ENCODE measurements around the gene TIMM17A.

Gene TIMM17A

DNA sequence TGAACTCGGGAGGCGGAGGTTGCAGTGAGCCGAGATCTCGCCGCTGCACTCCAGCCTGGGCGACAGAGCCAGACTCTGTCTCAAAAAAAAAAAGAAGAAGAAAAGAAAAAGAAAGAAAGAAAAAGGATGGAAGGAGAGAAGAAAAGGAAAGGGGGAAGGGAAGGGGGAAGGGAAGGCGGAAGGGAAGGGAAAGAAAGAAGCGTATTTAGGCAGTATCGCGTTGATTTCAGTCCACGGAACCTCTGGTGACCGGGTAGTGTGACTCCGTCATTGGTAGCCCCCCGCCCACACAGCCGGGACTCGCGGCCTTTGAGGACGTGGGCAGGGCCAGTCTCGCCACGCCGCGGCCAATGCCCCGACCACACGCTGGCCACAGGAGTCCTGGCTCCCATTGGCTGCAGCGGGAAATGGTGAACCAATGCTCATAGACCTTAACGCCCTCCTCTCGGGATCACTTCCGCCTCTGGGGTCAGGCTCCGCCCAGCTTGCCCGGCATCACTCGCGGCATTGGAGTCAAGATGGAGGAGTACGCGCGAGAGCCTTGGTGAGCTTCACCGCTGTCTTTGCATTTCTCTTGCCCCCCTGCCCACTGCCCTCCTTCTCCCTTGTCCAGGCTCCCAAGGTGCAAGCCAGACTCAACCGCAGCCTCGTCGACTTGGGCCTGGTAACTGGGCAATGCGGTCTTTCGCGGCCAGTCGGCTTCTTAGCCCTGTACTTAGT, at the start of gene TIMM17A:
Gene TIMM17A (plus strand): TSS at position 495 of the 720 bp plus-strand sequence. CDS start 24 bp downstream, at position 519.
- peak; percentile 93 to 95 for DNase-seq (ENCODE audit: low read depth in 2 of 2)

DNA sequence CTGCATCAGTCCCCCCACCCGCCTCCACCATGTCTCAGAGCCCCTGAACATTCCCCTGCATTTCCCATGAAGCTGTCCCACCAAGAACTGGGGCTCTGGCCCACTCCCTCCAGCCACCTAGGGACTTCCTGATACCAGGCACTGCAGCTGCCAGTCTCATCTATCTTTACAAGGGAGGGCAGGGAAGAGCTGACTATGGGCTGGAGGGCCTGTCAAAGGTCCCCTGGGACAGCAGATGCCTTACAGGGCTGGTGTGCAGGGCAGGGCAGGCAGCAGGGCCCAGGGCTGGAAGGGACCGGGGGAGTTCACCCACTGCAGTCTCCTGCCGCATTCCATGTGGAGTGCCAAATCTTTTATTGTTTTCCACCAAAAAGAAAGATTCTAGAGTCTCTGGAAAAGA, 49.0 kb upstream of the TIMM17A start:
- no peak for DNase-seq (ENCODE audit: low read depth in 2 of 2)

DNA sequence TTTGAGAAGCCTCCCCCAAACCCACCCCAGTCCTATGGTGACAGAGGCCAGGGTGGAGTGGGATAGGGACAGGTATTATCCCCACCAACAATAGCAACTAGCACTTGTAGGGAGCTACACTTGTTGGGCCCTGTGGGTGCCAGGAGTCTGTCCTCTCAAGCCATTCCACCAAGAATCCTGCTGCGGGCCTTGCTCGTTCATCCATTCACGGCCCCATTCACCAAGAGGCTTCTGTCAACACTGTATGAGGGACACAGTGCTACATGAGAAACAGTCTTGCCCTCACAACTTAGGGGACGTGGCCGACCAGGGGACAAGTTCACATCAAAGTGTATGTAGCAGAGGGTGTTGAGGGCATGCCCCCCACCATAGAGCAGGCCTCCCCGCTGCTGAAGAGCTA, 47.7 kb upstream of the TIMM17A start:
- no peak for DNase-seq (ENCODE audit: low read depth in 2 of 2)

DNA sequence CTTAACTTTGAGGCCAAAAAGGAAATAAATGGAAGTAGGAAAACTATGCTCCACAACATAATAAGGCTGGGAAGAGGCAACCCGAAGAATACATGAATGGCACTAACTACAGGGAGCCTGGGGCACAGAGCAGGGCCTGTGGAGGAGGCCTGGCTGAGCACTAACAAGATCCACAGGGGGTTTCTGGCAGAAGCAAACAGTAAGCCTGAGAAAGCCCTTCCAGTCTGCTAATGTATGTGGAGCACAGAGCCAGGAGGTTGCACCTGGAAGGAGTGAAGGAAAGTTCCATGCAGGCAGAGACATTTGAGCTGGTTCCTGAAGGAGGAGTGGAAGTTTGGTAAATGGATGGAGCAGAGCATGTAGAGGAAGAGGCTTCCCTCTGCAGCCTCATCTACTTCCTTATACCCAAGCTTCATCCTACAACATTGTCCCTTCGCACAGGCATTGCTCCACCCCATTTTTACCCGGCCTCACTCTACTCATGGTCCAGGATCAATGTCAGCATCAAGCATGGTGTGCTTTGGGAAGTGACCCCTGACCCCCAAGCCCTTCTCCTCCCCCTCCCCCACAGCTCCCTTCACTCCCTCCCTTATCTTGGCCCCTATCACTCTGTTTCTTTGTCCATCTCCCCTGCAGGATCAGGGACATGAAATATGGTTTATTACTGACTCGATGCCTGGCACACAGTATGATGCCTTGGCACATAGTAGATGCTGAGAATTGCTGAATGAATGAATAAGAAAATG, 43.3 kb upstream of the TIMM17A start:
- DNase-seq (ENCODE audit: low read depth in 2 of 2): no peak

DNA sequence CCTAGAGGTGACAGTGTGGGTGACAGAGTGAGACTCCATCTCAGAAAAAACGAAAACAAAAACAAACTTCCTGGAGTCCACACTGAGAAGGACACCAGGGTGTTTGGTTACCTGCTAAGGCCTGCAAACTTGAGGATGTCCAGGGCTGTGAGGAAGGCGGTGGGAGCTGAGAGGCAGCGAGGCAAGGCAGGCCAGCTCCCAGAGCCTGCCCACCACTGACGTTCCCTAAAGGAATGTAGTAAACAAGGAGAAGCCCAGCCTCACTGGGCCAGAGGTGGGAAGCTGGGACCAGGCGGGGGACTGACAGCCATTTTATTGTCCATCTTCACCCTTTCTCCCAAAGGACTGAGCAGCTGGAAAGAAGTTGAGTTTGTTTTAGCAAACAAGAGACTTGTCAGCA, 42.5 kb upstream of the TIMM17A start:
- DNase-seq (ENCODE audit: low read depth in 2 of 2): no peak

DNA sequence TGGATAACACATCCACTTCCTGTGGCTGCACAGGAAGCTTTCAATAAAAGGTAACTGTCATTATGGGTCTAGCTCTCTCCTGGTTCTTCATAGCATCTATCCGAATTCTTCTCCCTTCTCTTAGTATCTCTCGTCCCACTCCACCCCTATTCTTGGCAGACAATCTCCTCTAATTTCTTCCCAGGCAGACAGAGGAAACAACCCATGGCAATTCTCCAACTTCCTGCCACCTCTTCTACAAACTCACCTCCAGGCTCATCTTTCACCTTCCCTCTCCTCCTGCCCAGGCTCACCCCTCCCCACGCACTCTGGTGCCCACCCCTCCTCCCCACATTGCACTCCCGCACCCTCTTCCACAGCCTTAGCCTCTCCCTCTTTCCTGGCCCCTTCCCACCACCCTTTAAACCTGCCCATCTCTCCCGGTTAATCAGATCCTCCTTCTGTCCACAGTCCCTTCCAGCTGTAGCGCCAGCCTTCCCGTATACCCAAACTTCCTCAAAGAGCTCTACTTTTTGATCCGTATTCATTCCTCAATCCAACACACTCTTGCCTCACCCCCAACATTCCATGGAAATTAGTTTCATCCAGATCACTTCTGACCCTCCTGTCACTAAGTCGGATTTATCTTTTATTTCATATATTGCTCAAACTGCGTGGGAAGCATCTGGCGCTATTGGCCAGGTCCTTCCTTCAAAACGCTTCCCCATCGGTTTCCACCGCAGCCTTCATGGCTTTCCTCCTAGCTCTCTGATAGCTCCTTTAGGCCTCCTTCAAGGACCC, 40.7 kb upstream of the TIMM17A start:
- no peak for DNase-seq (ENCODE audit: low read depth in 2 of 2)

DNA sequence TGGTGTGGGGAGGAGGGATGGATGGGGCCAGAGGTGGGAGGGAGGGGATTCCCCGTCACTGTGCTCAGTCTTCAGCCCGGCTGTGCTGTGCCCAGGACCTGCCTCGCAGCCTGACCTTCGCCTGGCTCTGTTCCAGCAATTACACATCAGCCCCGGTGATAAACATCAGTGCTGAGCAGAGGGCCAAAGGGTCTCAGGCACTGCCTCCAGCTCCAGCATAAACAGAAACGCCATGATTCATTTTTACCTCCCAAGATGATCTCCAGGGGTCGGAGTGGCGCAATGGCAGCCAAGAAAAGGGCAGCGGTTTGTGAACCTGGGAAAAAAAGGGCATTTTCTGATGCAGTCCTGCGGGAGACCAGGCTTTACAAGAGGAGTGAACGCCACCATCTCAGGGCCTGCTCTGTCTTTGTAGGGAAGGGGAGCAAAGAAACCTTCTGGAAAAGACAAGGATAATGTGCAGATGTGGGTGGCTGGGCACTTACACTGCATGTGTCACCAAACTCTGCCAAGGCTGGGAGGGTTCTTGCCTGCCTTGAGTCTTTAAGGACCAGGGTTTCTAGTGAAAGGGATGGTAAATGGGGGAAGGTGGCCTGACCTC, 38.6 kb upstream of the TIMM17A start:
- no peak for DNase-seq (ENCODE audit: low read depth in 2 of 2)

DNA sequence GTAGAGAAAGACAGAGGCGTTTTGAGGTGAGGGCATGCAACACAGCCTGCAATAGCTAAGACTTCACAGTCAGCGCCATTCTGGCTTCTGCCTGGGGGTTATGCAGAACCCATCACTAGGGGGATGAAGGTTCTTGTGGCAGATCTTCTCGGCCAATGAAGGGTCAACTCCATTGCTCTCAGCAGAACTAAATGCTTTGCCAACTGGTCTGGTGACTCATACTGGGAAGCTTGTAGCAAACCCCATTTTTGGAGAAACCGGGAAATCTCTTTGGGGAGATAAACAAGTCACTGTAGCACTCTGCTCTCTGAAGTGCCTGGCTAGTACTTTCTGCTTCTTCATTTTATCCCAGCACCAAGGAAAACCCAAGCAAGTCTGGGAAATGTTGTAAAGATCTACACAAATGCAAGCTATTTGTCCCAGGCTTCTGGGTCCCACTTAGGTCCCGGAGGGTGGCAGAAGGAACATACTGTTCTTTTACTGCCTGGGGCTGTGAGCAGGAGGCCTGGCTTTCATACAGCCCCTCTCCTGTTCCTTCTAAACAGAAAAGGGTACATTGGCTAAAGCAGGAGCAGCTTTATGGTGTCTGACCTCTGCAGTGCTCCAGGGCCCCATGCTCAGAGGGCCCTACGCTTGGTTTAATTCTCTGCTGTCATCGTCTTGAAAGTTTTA, 37.8 kb upstream of the TIMM17A start:
- no peak for DNase-seq (ENCODE audit: low read depth in 2 of 2)

DNA sequence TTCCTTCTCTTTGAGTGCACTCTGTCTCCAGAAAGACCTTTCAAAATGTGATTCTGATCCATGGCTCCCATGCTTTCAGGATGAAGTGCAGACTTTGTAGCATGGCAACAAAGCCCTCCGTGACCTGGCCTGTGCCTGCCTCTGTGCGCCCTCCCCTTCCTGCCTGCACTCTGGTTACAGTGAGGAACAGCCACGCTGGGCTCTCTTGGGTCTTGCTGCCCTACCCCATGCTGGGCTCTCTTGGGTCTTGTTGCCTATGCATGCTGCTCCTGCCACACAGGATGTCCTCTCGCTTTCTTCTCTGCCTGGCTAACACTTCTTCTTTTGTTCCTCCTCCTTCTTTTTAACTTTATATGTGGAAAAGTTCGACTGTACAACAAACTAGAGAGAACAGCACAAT, 37.0 kb upstream of the TIMM17A start:
- DNase-seq (ENCODE audit: low read depth in 2 of 2): no peak

DNA sequence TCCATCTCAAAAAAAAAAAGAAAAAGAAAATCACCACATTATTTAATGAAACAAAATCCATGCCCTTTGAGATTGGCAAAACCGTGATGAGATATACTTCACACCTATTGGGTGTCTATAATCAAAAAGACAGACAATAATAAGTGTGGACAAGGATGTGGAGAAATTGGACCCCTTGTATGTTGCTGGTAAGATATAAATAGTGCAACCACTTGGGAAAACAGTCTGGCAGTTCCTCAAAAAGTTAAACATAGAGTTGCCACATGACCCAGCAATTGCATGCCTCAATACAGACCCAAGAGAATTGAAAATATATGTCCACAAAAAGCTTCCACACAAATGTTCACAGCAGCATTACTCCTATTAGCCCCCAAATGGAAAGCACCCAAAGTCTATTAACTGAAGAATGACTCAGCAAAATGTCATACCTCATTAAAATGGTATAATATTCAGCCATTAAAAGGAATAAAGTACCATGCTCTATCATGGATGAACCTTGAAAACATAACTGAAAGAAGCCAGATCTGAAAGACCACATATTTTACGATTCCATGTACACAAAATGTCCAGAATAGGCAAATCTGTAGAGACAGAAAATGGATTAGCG, 33.2 kb upstream of the TIMM17A start:
- no peak for DNase-seq (ENCODE audit: low read depth in 2 of 2)

DNA sequence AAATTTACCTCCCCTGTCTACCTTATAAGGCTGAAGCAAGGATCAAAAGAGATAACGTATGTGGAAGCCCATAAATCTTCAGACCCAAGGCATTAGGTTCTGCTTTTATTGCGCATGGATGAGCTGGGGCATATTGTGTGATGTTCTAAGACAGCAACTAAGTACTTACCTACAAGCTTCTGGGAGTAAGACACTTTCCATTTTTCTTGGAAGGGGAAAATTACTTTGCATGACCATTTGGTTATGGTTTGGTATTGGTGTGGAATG, 30.1 kb upstream of the TIMM17A start:
- DNase-seq (ENCODE audit: low read depth in 2 of 2): no peak

DNA sequence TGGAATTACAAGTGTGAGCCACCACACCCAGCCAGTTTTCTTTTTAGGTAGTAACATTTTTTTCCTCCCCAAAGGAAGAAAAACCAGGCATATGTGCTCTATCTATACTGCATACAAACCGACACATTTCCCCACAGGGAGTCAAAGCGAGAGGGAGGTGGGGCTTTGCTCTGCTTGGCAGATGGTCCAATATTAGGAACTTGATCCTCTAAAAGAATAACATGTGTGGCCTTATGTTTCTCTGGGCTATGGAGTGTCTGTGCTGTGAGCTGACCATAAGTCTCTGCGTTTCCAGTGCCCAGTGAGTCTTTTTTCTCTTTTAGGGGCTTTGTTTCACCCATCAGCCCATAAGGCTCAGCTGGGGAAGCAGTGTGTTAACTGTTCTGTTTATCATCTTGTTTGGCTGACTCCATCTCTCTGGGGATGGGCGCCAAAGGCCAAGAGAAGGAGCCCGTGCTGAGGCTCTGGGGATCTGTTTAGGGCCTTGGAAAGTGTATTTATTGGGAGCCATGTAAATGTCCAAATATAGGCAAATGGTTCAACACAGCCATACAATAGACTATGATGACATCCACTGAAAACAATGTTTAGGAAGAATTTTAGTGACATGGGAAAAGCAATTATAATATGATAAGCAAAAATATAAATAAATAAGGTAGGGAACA, 29.2 kb upstream of the TIMM17A start:
- DNase-seq (ENCODE audit: low read depth in 2 of 2): no peak

DNA sequence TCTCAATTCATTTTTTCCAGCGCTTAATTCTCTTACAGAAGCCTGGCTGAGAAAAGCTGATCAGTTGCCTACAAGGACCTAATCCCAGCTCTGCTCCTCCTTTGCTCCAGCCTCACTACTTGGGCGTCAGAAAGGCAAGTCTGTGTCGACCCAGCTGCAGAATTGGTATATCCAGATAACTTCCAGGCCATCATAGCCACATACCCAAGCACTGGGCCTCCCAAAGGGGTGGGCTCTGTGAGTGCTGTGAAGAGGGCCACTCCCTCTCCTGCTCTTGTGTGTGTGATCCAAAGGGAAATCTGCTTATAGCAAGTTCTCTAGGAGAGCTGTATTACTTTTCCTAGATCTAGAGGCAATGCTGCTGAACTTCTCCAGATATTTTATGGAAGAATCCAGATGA, 27.0 kb upstream of the TIMM17A start:
- no peak for DNase-seq (ENCODE audit: low read depth in 2 of 2)

DNA sequence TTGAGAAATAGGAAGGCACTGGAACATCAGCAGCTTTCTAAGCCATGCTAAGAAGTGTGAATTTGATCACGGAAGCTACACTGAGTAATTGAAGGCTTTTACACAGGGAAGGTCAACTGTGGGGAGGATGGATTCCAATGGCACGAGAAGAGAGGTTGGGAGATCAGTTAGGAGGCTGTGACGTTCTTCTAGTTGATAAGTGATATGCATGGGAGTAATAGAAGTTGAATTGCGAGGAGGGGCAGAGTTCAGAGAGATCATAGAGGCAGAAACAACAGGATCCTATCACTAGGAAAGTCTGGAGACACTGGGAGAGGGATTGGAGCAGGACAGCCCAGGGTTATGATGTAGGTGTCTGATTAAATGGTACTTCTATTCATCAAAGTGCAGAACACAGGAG, 25.2 kb upstream of the TIMM17A start:
- DNase-seq (ENCODE audit: low read depth in 2 of 2): no peak

DNA sequence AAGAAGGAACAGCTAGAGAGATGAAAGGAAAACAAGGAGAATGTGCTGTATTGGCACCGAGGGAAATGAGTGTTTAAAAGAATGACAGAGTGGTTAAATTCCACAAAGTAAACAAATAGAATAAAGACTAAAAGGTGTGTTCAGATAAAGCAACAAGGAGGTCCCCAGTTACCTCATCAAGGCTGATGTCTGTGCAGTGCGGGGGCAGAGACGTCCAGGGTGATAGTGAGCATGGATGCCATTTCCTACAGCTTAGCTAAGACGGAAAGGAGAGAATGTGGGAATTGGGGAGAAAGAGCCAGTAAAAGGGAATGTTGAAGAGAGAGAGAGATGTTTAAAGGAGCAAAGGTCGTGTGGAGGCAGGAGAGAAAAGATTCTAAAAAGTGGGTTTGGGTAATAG, 24.5 kb upstream of the TIMM17A start:
- no peak for DNase-seq (ENCODE audit: low read depth in 2 of 2)

DNA sequence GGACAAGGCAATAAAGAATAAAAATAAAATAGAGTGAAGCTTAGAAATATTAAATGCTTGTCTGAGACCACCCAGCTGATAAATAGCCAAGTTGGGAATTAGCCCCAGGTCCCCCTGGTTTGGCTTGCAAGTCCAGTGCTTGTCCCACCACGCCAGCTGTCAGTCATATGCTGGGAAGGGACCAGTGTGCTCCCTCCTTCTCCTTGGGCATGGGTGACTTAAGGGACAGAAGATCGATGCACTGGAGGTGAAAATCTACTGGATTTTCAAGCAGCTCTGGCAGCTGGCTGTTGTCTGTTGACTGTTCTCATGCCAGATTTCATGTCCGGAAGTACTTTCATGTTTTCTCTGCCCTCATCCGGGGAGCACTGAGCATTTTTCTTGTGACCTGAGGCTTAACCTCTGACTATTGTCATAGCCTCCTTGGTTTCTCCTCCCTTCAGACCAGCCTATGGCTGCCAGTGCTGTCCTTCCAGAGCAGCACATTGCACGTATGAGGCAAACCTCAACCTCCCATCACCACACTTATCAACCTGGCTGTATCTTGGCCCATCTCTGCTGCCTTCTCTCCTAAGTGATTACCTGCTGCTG, 21.4 kb upstream of the TIMM17A start:
- no peak for DNase-seq (ENCODE audit: low read depth in 2 of 2)

DNA sequence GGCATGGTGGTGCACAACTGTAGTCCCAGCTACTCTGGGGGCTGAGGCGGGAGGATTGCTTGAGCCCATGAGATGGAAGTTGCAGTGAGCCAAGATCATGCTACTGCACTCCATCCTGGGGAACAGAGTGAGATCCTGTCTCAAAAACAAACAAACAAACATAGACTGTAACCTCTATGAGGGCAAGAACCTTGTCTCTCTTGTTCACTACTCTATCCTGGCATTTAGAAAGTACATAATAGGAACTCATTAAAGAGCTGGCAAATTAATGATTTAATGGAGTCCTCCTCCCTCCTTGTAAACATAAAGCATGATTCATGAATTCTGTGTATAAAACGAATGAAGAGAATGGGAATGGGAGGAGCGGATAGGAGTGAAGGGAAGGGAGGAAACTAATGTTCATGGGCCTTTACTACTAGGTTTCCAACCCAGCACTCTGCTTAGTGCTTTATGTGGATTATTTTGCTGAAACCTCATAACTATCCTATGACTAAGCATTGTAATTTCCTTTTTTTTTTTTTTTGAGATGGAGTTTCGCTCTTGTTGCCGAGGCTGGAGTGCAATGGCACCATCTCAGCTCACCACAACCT, 17.6 kb upstream of the TIMM17A start:
- no peak for DNase-seq (ENCODE audit: low read depth in 2 of 2)

DNA sequence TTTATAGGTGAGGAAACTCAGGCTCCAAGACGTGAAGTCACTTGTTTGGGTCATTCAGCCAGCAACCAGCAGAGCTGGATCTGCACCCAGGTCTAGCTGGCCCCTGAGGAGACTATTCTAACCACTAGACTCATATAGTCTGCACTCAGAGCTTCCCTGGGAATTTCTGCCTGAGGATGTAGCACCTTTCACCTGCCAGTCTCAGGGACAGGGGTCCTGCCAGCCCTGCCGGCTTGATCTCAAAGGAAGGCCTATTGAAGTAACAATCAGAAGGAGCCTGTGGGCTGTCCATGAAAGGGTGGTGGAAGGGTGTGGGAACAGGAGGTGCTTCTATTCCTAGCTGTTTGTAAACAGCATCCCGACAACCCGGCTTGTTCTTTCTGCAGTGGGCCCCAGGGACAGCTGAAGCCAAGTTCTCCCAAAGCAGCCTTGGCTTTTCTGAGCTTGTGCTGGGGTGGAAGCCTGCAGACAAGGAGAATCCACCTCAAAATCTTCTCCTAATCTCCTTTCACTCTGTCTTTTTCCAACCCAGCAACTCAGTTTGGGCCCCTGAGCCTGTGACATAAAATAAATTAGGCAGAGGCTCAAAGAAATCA, 16.8 kb upstream of the TIMM17A start:
- no peak for DNase-seq (ENCODE audit: low read depth in 2 of 2)

DNA sequence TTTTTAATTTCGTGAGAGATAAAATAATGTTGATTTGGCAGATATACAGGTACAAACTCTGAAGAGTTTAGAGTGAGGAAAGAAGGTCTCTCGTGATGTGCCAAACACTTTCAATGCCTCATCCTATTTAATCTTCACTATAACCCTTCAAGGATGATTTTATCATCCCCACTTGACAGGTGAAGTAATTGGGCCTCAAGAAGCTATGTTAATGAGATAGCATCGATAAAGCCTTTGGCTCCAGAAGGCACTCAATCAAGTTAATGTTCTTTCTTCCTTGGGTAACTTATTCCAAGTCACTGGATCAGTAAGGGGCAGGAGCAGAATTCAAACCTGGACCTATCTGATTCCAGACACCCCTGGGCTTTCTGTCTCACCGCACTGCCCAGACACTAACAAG, 16.2 kb upstream of the TIMM17A start:
- DNase-seq (ENCODE audit: low read depth in 2 of 2): no peak

DNA sequence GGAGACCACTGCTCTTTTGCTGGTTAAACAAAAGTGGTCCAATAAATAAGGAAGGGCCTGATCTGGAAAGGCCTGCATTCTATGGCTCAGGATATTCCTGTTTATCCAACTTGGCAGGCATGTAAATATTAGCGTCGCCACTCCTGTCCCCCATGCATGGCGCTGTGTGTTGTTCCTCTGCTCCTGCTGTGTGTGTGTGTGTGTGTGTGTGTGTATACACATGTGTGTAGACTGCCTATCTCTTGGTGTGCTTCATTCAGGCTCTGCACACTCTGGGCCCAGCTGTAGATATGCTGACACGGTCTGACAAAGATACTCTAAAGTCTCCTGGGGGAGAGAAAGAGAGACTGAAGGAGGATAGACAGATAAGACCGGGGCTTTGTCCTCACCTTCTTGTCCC, 15.7 kb upstream of the TIMM17A start:
- DNase-seq (ENCODE audit: low read depth in 2 of 2): no peak
